Mesendoderm (in vitro differentiated cells): ENCODE results near the gene METRNL.

Experiments
- DNase-seq: peaks from one replicate; pipeline ENCODE4 v3.0.0; 2013
- H2AK5ac ChIP-seq: 2 replicates; pipeline ENCODE4 v1.6.1; 2013; ENCODE audit warnings: low read length, inconsistent platforms
- H2BK120ac ChIP-seq: 2 replicates; pipeline ENCODE4 v1.6.1; 2013; ENCODE audit warnings: low read depth, mild to moderate bottlenecking, low read length, moderate library complexity, mixed read lengths
- H2BK15ac ChIP-seq: replicated peaks from 2 replicates; pipeline ENCODE4 v1.6.1; 2013; ENCODE audit warnings: low read depth, mild to moderate bottlenecking, moderate library complexity
- H2BK5ac ChIP-seq: 2 replicates; pipeline ENCODE4 v1.6.1; 2013; ENCODE audit warnings: low read length, inconsistent platforms
- H3K18ac ChIP-seq: 2 replicates; pipeline ENCODE4 v1.6.1; 2013; ENCODE audit warnings: mild to moderate bottlenecking, low read length, mixed read lengths
- H3K23ac ChIP-seq: one replicate; pipeline ENCODE4 v1.6.1; 2013; ENCODE audit warnings: low read length
- H3K27ac ChIP-seq: 2 replicates; pipeline ENCODE4 v1.5.1; 2013; ENCODE audit warnings: low read depth, mild to moderate bottlenecking, inconsistent platforms, low read length, moderate library complexity
- H3K27me3 ChIP-seq: 2 replicates; pipeline ENCODE4 v1.6.1; 2013; ENCODE audit warnings: low read length, control low read depth, mild to moderate bottlenecking, inconsistent platforms; ENCODE audit not compliant: insufficient read depth, poor library complexity
- H3K36me3 ChIP-seq: 2 replicates; pipeline ENCODE4 v1.6.1; 2013; ENCODE audit warnings: low read length, inconsistent platforms; ENCODE audit not compliant: control insufficient read depth, insufficient read depth
- H3K4ac ChIP-seq: one replicate; pipeline ENCODE4 v1.6.1; 2013; ENCODE audit warnings: low read depth, mild to moderate bottlenecking, low read length, moderate library complexity
- H3K4me1 ChIP-seq: 2 replicates; pipeline ENCODE4 v1.6.1; 2013; ENCODE audit warnings: low read depth, low read length, inconsistent platforms; ENCODE audit not compliant: control insufficient read depth
- H3K4me2 ChIP-seq: 2 replicates; pipeline ENCODE4 v1.6.1; 2013; ENCODE audit warnings: low read length
- H3K4me3 ChIP-seq: 2 replicates; pipeline ENCODE4 v1.5.1; 2013; ENCODE audit warnings: mild to moderate bottlenecking, low read length
- H3K56ac ChIP-seq: one replicate; pipeline ENCODE4 v1.6.1; 2013; ENCODE audit warnings: low read length
- H3K79me1 ChIP-seq: 2 replicates; pipeline ENCODE4 v1.6.1; 2013; ENCODE audit warnings: low read length, inconsistent platforms
- H3K79me2 ChIP-seq: 2 replicates; pipeline ENCODE4 v1.6.1; 2013; ENCODE audit warnings: mild to moderate bottlenecking, low read length; ENCODE audit not compliant: control insufficient read depth, insufficient read depth
- H3K9ac ChIP-seq: 2 replicates; pipeline ENCODE4 v1.6.1; 2013; ENCODE audit warnings: low read length, inconsistent platforms
- H4K5ac ChIP-seq: one replicate; pipeline ENCODE4 v1.6.1; 2013; ENCODE audit warnings: low read length
- H4K8ac ChIP-seq: one replicate; pipeline ENCODE4 v1.6.1; 2013; ENCODE audit warnings: low read depth, mild to moderate bottlenecking, control low read depth, low read length, moderate library complexity
- WGBS: extraction: QIAGEN DNeasy Blood & Tissue Kit; methylation state at CpG from one replicate; pipeline ENCODE4 v1.1.7; 2013; ENCODE audit warnings: low lambda C conversion rate, missing lambda C conversion rate; ENCODE audit not compliant: insufficient coverage; ENCODE audit errors: extremely low coverage; 5-methylcytosine and 5-hydroxymethylcytosine counted together

The METRNL gene

DNA sequence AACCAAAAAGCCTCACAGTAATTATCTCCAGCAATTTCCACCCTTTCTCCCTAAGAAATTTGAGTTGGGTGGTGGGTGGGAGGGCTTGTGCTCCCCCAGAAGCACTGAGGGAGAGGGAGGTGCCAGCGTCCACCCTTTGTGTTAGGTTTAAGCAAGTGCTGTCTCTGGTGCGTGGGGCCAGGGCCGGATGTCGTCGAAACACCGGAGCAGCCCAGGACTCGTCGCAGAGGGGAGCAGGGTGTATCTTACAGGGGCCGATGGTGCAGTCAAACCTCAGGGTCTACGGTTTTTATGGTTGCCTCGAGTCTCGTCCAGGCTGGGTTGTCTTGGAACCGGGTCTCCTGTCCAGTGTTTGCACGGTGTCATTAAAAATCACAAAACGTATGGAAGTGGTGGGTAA is 35.3 kb downstream of the METRNL start:
- no peak overlapping the region for H3K27ac ChIP-seq
- H2AK5ac ChIP-seq, result no peak overlapping the region
- DNase-seq, result no peak
- H3K23ac ChIP-seq, result no peak overlapping the region
- H3K4me2 ChIP-seq, result no peak overlapping the region
- no peaks in the 10 kb centered on the region for H3K27me3 ChIP-seq
- no peak overlapping the region for H3K4ac ChIP-seq
- H4K8ac ChIP-seq, result no peak overlapping the region
- H3K4me3 ChIP-seq, result no peak overlapping the region
- H3K36me3 ChIP-seq, result no peaks in the 10 kb centered on the region
- H4K5ac ChIP-seq, result no peak overlapping the region
- no peak overlapping the region for H2BK5ac ChIP-seq
- no CpG with 5 or more reads among the region's 15 CpGs for WGBS
- no peaks in the 10 kb centered on the region for H3K79me1 ChIP-seq
- no peak overlapping the region for H3K56ac ChIP-seq
- no peaks in the 10 kb centered on the region for H3K4me1 ChIP-seq
- no peak overlapping the region for H2BK15ac ChIP-seq
- H3K18ac ChIP-seq, result no peak overlapping the region
- H3K9ac ChIP-seq, result no peak overlapping the region
- H2BK120ac ChIP-seq, result no peak overlapping the region
- H3K79me2 ChIP-seq, result no peaks in the 10 kb centered on the region

DNA sequence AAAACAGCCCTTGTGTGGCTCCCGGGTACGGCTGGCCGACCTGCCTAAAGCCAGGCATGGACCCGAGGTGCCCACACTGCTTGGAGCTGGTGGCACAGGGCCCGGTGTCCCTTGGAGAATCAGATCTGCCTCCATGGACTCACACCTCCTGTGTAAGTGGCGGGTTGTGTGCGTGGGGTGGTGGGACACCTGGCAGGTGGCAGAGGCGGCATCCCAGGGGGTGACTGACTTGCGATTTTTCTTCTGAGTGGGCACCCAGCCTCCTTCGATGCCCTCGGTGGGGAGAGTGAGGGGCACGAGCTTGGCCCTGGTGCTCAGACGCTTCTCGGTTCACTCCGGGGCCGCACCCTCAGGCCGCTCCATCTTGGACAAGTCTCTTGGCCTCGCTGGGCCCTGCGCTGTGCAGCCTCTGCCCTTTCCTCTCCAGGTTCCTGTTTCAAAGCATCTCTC is 35.8 kb downstream of the METRNL start:
- H3K23ac ChIP-seq, result no peak overlapping the region
- no peak overlapping the region for H3K4ac ChIP-seq
- H2BK120ac ChIP-seq, result no peak overlapping the region
- H3K27me3 ChIP-seq, result no peaks in the 10 kb centered on the region
- H3K36me3 ChIP-seq, result no peaks in the 10 kb centered on the region
- no peak overlapping the region for H4K8ac ChIP-seq
- no peak overlapping the region for H3K56ac ChIP-seq
- no peak overlapping the region for H3K27ac ChIP-seq
- H2BK5ac ChIP-seq, result no peak overlapping the region
- H3K9ac ChIP-seq, result no peak overlapping the region
- no peaks in the 10 kb centered on the region for H3K79me2 ChIP-seq
- no peaks in the 10 kb centered on the region for H3K4me1 ChIP-seq
- DNase-seq, result no peak
- H3K18ac ChIP-seq, result no peak overlapping the region
- H2BK15ac ChIP-seq, result no peak overlapping the region
- no peak overlapping the region for H3K4me3 ChIP-seq
- no CpG with 5 or more reads among the region's 19 CpGs for WGBS
- H2AK5ac ChIP-seq, result no peak overlapping the region
- no peaks in the 10 kb centered on the region for H3K79me1 ChIP-seq
- H4K5ac ChIP-seq, result no peak overlapping the region
- no peak overlapping the region for H3K4me2 ChIP-seq

DNA sequence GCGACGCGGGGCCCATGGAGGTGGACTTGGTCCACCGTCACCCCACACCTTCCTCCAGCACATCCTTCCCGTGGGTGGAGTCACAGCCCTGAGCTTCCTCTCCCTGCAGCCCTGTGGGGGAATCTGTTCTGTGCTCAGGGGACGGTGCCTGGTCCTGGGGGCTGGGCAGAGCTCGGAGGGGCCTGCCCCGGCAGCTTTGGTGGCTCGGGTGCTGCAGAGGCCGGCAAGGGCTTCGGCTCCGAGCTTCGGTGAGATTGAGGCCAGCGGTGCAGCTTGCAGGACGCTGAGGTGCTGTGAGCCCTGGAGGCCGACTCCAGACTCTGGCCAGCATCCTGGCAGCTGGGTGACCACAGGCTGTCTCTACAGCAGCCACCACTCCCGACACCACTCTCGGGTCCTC is 36.4 kb downstream of the METRNL start:
- Histone ChIP-seq H2AK5ac (no peak overlapping the region), H2BK15ac (no peak overlapping the region), H3K9ac (no peak overlapping the region), H4K5ac (no peak overlapping the region), H3K56ac (no peak overlapping the region), H3K36me3 (no peaks in the 10 kb centered on the region), H3K4me2 (no peak overlapping the region), H3K79me1 (no peaks in the 10 kb centered on the region), H3K27me3 (no peaks in the 10 kb centered on the region), H3K4me1 (no peaks in the 10 kb centered on the region), H3K79me2 (no peaks in the 10 kb centered on the region), H2BK120ac (no peak overlapping the region), H4K8ac (no peak overlapping the region), H3K23ac (no peak overlapping the region), H2BK5ac (no peak overlapping the region), H3K4me3 (no peak overlapping the region), H3K18ac (no peak overlapping the region), H3K27ac (no peak overlapping the region), H3K4ac (no peak overlapping the region)
- WGBS, result no CpG with 5 or more reads among the region's 18 CpGs
- no peak for DNase-seq

DNA sequence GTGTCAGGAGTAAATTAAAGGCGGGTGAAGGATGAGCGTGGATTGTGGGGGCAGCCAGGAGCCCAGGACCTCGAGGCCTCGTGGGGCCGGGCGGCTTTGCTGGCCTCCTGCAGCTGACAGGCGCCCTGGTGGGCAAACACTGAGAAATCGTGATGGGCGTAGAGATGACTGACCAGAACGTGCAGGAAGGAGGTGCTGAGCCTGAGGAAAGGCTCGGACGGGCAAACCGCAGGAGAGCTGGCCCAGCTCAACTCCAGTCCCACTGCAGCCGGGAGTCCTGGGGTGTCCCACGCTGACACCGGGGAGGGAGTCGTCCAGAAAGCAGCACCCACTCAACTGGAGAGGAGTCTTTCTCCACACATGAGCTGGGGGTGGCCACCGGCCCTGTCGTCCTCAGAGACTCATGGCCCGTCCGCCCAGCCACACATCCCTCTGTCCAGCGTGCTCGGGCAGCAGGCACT is 36.9 kb downstream of the METRNL start:
- Histone ChIP-seq H2BK5ac (no peak overlapping the region), H3K79me1 (no peaks in the 10 kb centered on the region), H3K4me1 (no peaks in the 10 kb centered on the region), H3K4me2 (no peak overlapping the region), H4K8ac (no peak overlapping the region), H3K4ac (no peak overlapping the region), H2BK120ac (no peak overlapping the region), H3K36me3 (no peaks in the 10 kb centered on the region), H4K5ac (no peak overlapping the region), H3K4me3 (no peak overlapping the region), H3K18ac (no peak overlapping the region), H3K27ac (no peak overlapping the region), H3K56ac (no peak overlapping the region), H3K27me3 (no peaks in the 10 kb centered on the region), H3K79me2 (no peaks in the 10 kb centered on the region), H3K23ac (no peak overlapping the region), H3K9ac (no peak overlapping the region), H2AK5ac (no peak overlapping the region), H2BK15ac (no peak overlapping the region)
- no peak for DNase-seq
- WGBS, result no CpG with 5 or more reads among the region's 23 CpGs

DNA sequence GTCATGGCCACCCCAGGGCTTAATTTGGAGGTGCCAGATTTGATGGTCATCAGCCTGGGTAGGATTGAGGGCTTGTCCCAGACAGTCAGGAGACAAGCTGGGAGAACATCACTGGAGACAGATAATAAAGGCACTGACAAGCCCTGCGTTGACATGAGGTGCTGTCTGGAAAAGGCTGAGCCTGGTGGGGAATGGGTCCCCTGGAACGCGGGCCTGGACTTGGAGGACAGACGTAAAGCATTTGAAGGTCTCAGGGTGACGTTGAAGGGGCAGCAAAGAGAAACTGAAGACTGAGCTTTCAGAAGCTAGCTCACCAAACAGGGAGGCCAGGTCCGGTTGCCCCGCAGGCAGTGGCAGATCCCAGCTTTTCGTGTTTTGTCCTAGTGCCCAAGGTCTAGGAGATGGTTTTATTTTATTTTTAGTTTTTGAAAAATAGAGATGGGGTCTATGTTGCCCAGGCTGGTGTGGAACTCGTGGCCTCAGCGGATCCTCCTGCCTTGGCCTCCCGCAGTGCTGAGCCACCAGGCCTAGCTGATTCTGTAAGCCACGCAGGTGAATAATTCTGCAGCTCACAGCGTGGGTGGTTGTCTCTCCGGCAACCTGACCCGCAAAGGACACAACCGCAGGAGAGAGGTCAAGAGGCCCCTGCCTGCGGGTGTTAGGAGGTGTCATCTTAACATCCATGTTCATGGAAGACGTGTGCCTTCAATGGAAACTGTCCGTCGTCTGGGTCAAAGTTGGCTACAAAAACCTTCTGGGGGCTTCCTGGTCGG is 37.6 kb downstream of the METRNL start:
- H4K5ac ChIP-seq, result no peak overlapping the region
- H3K18ac ChIP-seq, result no peak overlapping the region
- H3K9ac ChIP-seq, result no peak overlapping the region
- H2BK5ac ChIP-seq, result no peak overlapping the region
- DNase-seq, result no peak
- H3K27ac ChIP-seq, result no peak overlapping the region
- H3K27me3 ChIP-seq, result no peaks in the 10 kb centered on the region
- no peak overlapping the region for H3K4me3 ChIP-seq
- H4K8ac ChIP-seq, result no peak overlapping the region
- no peak overlapping the region for H3K56ac ChIP-seq
- no peak overlapping the region for H2BK120ac ChIP-seq
- no peaks in the 10 kb centered on the region for H3K79me1 ChIP-seq
- H3K23ac ChIP-seq, result no peak overlapping the region
- no peak overlapping the region for H2BK15ac ChIP-seq
- WGBS, result no CpG with 5 or more reads among the region's 21 CpGs
- no peaks in the 10 kb centered on the region for H3K79me2 ChIP-seq
- H3K4me2 ChIP-seq, result no peak overlapping the region
- H3K36me3 ChIP-seq, result no peaks in the 10 kb centered on the region
- no peak overlapping the region for H3K4ac ChIP-seq
- no peak overlapping the region for H2AK5ac ChIP-seq
- no peaks in the 10 kb centered on the region for H3K4me1 ChIP-seq

DNA sequence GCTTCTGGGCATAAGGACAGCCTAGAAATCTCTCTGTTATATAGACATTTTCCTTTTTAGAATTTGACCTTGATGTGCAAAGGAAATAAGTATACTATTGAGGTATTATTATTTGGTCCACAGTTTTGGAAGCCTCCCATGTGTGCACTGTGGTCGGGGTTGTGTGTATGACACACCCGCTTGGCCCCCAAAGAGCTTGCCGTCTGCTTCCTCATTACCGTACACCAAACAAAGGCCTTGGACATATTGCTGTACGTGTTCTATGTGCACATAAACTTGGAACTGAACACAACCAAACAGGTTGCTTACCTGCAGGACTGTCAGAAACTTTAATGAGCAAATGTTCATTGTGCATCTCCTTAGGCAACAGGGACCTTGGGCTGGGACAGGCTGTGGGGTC is 38.2 kb downstream of the METRNL start:
- Histone ChIP-seq H2BK120ac (no peak overlapping the region), H2BK5ac (no peak overlapping the region), H3K56ac (no peak overlapping the region), H2BK15ac (no peak overlapping the region), H3K23ac (no peak overlapping the region), H3K4me3 (no peak overlapping the region), H2AK5ac (no peak overlapping the region), H3K27me3 (no peaks in the 10 kb centered on the region), H3K4me2 (no peak overlapping the region), H3K79me1 (no peaks in the 10 kb centered on the region), H3K79me2 (no peaks in the 10 kb centered on the region), H3K18ac (no peak overlapping the region), H3K27ac (no peak overlapping the region), H4K5ac (no peak overlapping the region), H3K36me3 (no peaks in the 10 kb centered on the region), H3K9ac (no peak overlapping the region), H3K4ac (no peak overlapping the region), H3K4me1 (no peaks in the 10 kb centered on the region), H4K8ac (no peak overlapping the region)
- no peak for DNase-seq
- WGBS, result no CpG with 5 or more reads among the region's 5 CpGs
